HepG2 (cell line): ENCODE results near the gene HIC1. TPM values are rescaled to one million over a fixed set of nuclear protein-coding genes. Genes with fewer than 3 reads are reported as not detected.

Source experiments
- ATAC-seq: fragments of 200-7000 bp; cut with Tn5 transposase; 3 replicates; pipeline ENCODE4 v1.9.1; 2020; ENCODE audit warnings: mild to moderate bottlenecking, moderate library complexity
- BruUV-seq: library from RNA; stranded (reverse); fragments of 400-500 nt; replicated peaks from 2 replicates; lab custom pipeline; 2021; lab: Mats Ljungman, UMichigan
- CTCF ChIA-PET: fragments of 300-600 bp; formaldehyde crosslinking; extraction: SDS; loops from one replicate; lab custom pipeline; 2021; ENCODE audit warnings: low total read pairs, inconsistent platforms, low intra/inter-chr PET ratio; lab: Yijun Ruan, JAX
- POLR2A ChIA-PET: fragments of 350-600 bp; sonication (Branson Sonifier 250); formaldehyde crosslinking; loops from one replicate; lab custom pipeline; 2020; ENCODE audit warnings: antibody characterized with exemption, inconsistent platforms; lab: Yijun Ruan, JAX
- DNase-seq: peaks from one replicate; pipeline ENCODE4 v3.0.0-alpha.2; 2015; ENCODE audit warnings: low spot score
- FAIRE-seq: peaks from 3 replicates; lab custom pipeline; 2011; peaks lifted over from hg19 to GRCh38; lab: Jason Lieb, UNC
- H2AFZ ChIP-seq: one replicate; pipeline ENCODE4 v1.6.1; 2011; ENCODE audit warnings: low read length, inconsistent platforms
- H3K27ac ChIP-seq: fragments of 300-600 bp; 3 replicates; pipeline ENCODE4 v1.8.0; 2011; ENCODE audit warnings: mixed run types, mild to moderate bottlenecking, mixed read lengths, low read length, inconsistent platforms; ENCODE audit not compliant: insufficient read depth; ENCODE audit errors: extremely low read length
- H3K27me3 ChIP-seq, 2 experiments: fragments of 200-600 bp in 1 of 2; 2 replicates in 1 of 2; 3 replicates in 1 of 2; pipeline versions ENCODE4 v1.6.0 to v1.8.0; 2011; ENCODE audit warnings: low read length in 2 of 2, mild to moderate bottlenecking in 2 of 2, moderate library complexity in 2 of 2, inconsistent platforms in 1 of 2; ENCODE audit not compliant: insufficient read depth in 2 of 2, control insufficient read depth in 1 of 2
- H3K36me3 ChIP-seq, 2 experiments: fragments of 200-600 bp in 1 of 2; replicated peaks in 1 of 2; 2 replicates in 1 of 2; 3 replicates in 1 of 2; pipeline versions ENCODE4 v1.5.1 to v1.8.0; 2011; ENCODE audit warnings: low read length in 2 of 2, inconsistent platforms in 1 of 2; ENCODE audit not compliant: insufficient read depth in 2 of 2, control insufficient read depth in 1 of 2
- H3K4me1 ChIP-seq: 2 replicates; pipeline ENCODE4 v1.5.1; 2012; ENCODE audit warnings: low read length, inconsistent platforms; ENCODE audit not compliant: insufficient read depth
- H3K4me2 ChIP-seq: 2 replicates; pipeline ENCODE4 v1.6.0; 2011; ENCODE audit warnings: low read depth, low read length, inconsistent platforms
- H3K4me3 ChIP-seq, 3 experiments: fragments of 200-600 bp in 1 of 3; sonication (generic), shearing (Covaris generic) in 1 of 3; replicated peaks in 1 of 3; 2 replicates each; pipeline ENCODE4 v1.5.1; 2011 to 2016; ENCODE audit warnings: low read length in 3 of 3, inconsistent platforms in 2 of 3, low read depth in 2 of 3, mild to moderate bottlenecking in 2 of 3, control low read depth in 1 of 3, mixed read lengths in 1 of 3; ENCODE audit not compliant: insufficient read depth in 1 of 3
- H3K79me2 ChIP-seq: one replicate; pipeline ENCODE4 v1.6.1; 2011; ENCODE audit warnings: low read length, inconsistent platforms; ENCODE audit not compliant: insufficient read depth
- H3K9ac ChIP-seq: 2 replicates; pipeline ENCODE4 v1.6.0; 2011; ENCODE audit warnings: mild to moderate bottlenecking, low read depth, low read length, inconsistent platforms; ENCODE audit not compliant: insufficient read depth
- H3K9me3 ChIP-seq: 2 replicates; pipeline ENCODE4 v1.5.1; 2012; ENCODE audit warnings: mild to moderate bottlenecking, low read length
- H4K20me1 ChIP-seq: 2 replicates; pipeline ENCODE4 v1.6.0; 2011; ENCODE audit warnings: inconsistent platforms, mild to moderate bottlenecking, low read length, moderate library complexity; ENCODE audit not compliant: insufficient read depth
- AKAP8 ChIP-seq: sonication (generic); formaldehyde crosslinking; IDR thresholded peaks from 2 replicates; pipeline ENCODE4 v1.5.1; 2020; ENCODE audit warnings: mild to moderate bottlenecking, missing genetic modification reagents
- FOXK2 ChIP-seq: fragments of 450-650 bp; IDR thresholded peaks from 2 replicates; pipeline ENCODE4 v1.6.1; 2016
- MED8 ChIP-seq: sonication (generic); formaldehyde crosslinking; IDR thresholded peaks from 2 replicates; pipeline ENCODE4 v1.8.1; 2023; ENCODE audit warnings: mild to moderate bottlenecking, missing genetic modification reagents; ENCODE audit not compliant: insufficient replicate concordance
- MEIS1 ChIP-seq: sonication (generic); formaldehyde crosslinking; IDR thresholded peaks from 2 replicates; pipeline ENCODE4 v1.9.0; 2021; ENCODE audit warnings: mild to moderate bottlenecking, missing genetic modification reagents, moderate library complexity, borderline replicate concordance
- NFKB2 ChIP-seq: sonication (generic); formaldehyde crosslinking; IDR thresholded peaks from 2 replicates; pipeline ENCODE4 v1.4.0; 2020; ENCODE audit warnings: missing genetic modification reagents, borderline replicate concordance
- RARG ChIP-seq: sonication (generic); formaldehyde crosslinking; IDR thresholded peaks from 2 replicates; pipeline ENCODE4 v1.4.0; 2020; ENCODE audit warnings: low read depth, mild to moderate bottlenecking, missing genetic modification reagents
- TERF1 ChIP-seq: sonication (generic); formaldehyde crosslinking; IDR thresholded peaks from 2 replicates; pipeline ENCODE4 v1.8.0; 2022; ENCODE audit warnings: mild to moderate bottlenecking, missing genetic modification reagents, moderate library complexity
- ZFY ChIP-seq: sonication (generic); formaldehyde crosslinking; IDR thresholded peaks from 2 replicates; pipeline ENCODE4 v1.4.0; 2020; ENCODE audit warnings: missing genetic modification reagents
- ZHX1 ChIP-seq: sonication (generic); formaldehyde crosslinking; IDR thresholded peaks from 2 replicates; pipeline ENCODE4 v1.8.1; 2022; ENCODE audit warnings: low read depth, mild to moderate bottlenecking, missing genetic modification reagents
- ZNF547 ChIP-seq: sonication (generic); formaldehyde crosslinking; IDR thresholded peaks from 2 replicates; pipeline ENCODE4 v1.5.1; 2020; ENCODE audit warnings: mild to moderate bottlenecking, missing genetic modification reagents
- WGBS: methylation state at CpG from one replicate; pipeline ENCODE4 v1.1.6; 2017; ENCODE audit warnings: low lambda C conversion rate; 5-methylcytosine and 5-hydroxymethylcytosine counted together
- in situ Hi-C: cut with HindIII; loops from 2 replicates; pipeline ENCODE4 v1.10.0; 2017; ENCODE audit warnings: low pct_unique_long_range_greater_than_20kb; ENCODE audit not compliant: extremely low pct_ligation_motif_present
- intact Hi-C: fragments of 100-400 bp; cut with micrococcal nuclease; formaldehyde crosslinking; loops from one replicate; pipeline ENCODE4 v1.10.0; 2022; ENCODE audit not compliant: unreplicated experiment
- polyA plus RNA-seq, 8 experiments: library from polyadenylated mRNA; depleted of rRNA in 3 of 8; stranded (reverse) in 7 of 8; unstranded in 1 of 8; fragments of >200 nt; fragmentation: Illumina TruSeq in 4 of 8; extraction: Trizol in 4 of 8; gene quantifications; 2 replicates each; pipeline versions ENCODE4 v1.2.1 to v1.2.3, GENCODE V29; 2011 to 2016; ENCODE audit warnings: low read depth in 4 of 8, missing spikeins in 1 of 8, mixed read lengths in 1 of 8; ENCODE audit not compliant: insufficient read depth in 1 of 8
- total RNA-seq, 5 experiments: library from RNA; depleted of rRNA; stranded (reverse); fragments of >200 nt; fragmentation: Illumina TruSeq; extraction: Trizol; gene quantifications; 2 replicates each; pipeline ENCODE4 v1.2.3, GENCODE V29; 2016; ENCODE audit warnings: low read depth in 1 of 5

HIC1 gene
- total and polyA plus RNA-seq, 2 of the 13 experiments (the other 11 are each of a cell fraction or from before 2014, with no cell fraction given) = 0.04 to 0.31 TPM

GRCh38 chr17:2071455-2072281 lies 16.8 kb downstream of the HIC1 start:
- Histone ChIP-seq H3K27me3 (no peaks in the 10 kb centered on the region), H3K27ac (no peak overlapping the region), H3K9me3 (no peaks in the 10 kb centered on the region), H4K20me1 (no peaks in the 10 kb centered on the region), H3K4me3 (no peak overlapping the region), H2AFZ (no peak overlapping the region), H3K4me1 (peaks cover 22% of the 10 kb centered on the region)
- intact Hi-C loops = no loop called here
- FAIRE-seq = no peak
- ATAC-seq = no peak
- POLR2A ChIA-PET = no interaction called here
- no peak for DNase-seq
- CTCF ChIA-PET = no interaction called here
- WGBS = 97% methylated on average over 24 of the region's 31 CpGs
- no peak for TF ChIP-seq ZHX1
- TF ChIP-seq, all 625 proteins: peak for 0
- no peak overlapping the region for H3K9ac ChIP-seq
- no peaks in the 10 kb centered on the region for H3K79me2 ChIP-seq
- no peak overlapping the region for H3K4me2 ChIP-seq
- H3K36me3 ChIP-seq = peaks cover 10 to 20% of the 10 kb centered on the region in 2 experiments; a peak in 4 of 5 replicates
- no TSS peak for BruUV-seq
- in situ Hi-C loops = no loop called here

GRCh38 chr17:2074919-2075318 lies 20.0 kb downstream of the HIC1 start:
- DNase-seq (no peak), ATAC-seq (no peak), FAIRE-seq (no peak)
- in situ Hi-C loops (no loop called here), intact Hi-C loops (no loop called here)
- Histone ChIP-seq H3K4me2 (no peak overlapping the region), H4K20me1 (no peaks in the 10 kb centered on the region), H3K9me3 (no peaks in the 10 kb centered on the region), H2AFZ (no peak overlapping the region), H3K36me3 (peaks cover 14 to 31% of the 10 kb centered on the region in 2 experiments; a peak in 4 of 5 replicates), H3K27me3 (no peaks in the 10 kb centered on the region), H3K27ac (no peak overlapping the region), H3K9ac (no peak overlapping the region), H3K4me3 (no peak overlapping the region), H3K4me1 (no peaks in the 10 kb centered on the region), H3K79me2 (no peaks in the 10 kb centered on the region)
- TF ChIP-seq FOXK2 (no peak), AKAP8 (no peak), RARG (CRISPR knock-in tag) (no peak), ZNF547 (CRISPR knock-in tag) (no peak), MED8 (CRISPR knock-in tag) (no peak), MEIS1 (CRISPR knock-in tag) (no peak), TERF1 (CRISPR knock-in tag) (no peak), ZFY (CRISPR knock-in tag) (no peak), NFKB2 (CRISPR knock-in tag) (no peak)
- ChIA-PET POLR2A (no interaction called here), CTCF (no interaction called here)
- 100% methylated on average over 8 of the region's 10 CpGs for WGBS
- no TSS peak for BruUV-seq
